Mesendoderm (in vitro differentiated cells): ENCODE data around the gene BZW1.

Experiments used
- DNase-seq: peaks from one replicate; pipeline ENCODE4 v3.0.0; 2013
- H2AK5ac ChIP-seq: 2 replicates; pipeline ENCODE4 v1.6.1; 2013; ENCODE audit warnings: low read length, inconsistent platforms
- H2BK120ac ChIP-seq: 2 replicates; pipeline ENCODE4 v1.6.1; 2013; ENCODE audit warnings: low read depth, mild to moderate bottlenecking, low read length, moderate library complexity, mixed read lengths
- H2BK15ac ChIP-seq: replicated peaks from 2 replicates; pipeline ENCODE4 v1.6.1; 2013; ENCODE audit warnings: low read depth, mild to moderate bottlenecking, moderate library complexity
- H2BK5ac ChIP-seq: 2 replicates; pipeline ENCODE4 v1.6.1; 2013; ENCODE audit warnings: low read length, inconsistent platforms
- H3K18ac ChIP-seq: 2 replicates; pipeline ENCODE4 v1.6.1; 2013; ENCODE audit warnings: mild to moderate bottlenecking, low read length, mixed read lengths
- H3K23ac ChIP-seq: one replicate; pipeline ENCODE4 v1.6.1; 2013; ENCODE audit warnings: low read length
- H3K27ac ChIP-seq: 2 replicates; pipeline ENCODE4 v1.5.1; 2013; ENCODE audit warnings: low read depth, mild to moderate bottlenecking, inconsistent platforms, low read length, moderate library complexity
- H3K27me3 ChIP-seq: 2 replicates; pipeline ENCODE4 v1.6.1; 2013; ENCODE audit warnings: low read length, control low read depth, mild to moderate bottlenecking, inconsistent platforms; ENCODE audit not compliant: insufficient read depth, poor library complexity
- H3K36me3 ChIP-seq: 2 replicates; pipeline ENCODE4 v1.6.1; 2013; ENCODE audit warnings: low read length, inconsistent platforms; ENCODE audit not compliant: control insufficient read depth, insufficient read depth
- H3K4ac ChIP-seq: one replicate; pipeline ENCODE4 v1.6.1; 2013; ENCODE audit warnings: low read depth, mild to moderate bottlenecking, low read length, moderate library complexity
- H3K4me1 ChIP-seq: 2 replicates; pipeline ENCODE4 v1.6.1; 2013; ENCODE audit warnings: low read depth, low read length, inconsistent platforms; ENCODE audit not compliant: control insufficient read depth
- H3K4me2 ChIP-seq: 2 replicates; pipeline ENCODE4 v1.6.1; 2013; ENCODE audit warnings: low read length
- H3K4me3 ChIP-seq: 2 replicates; pipeline ENCODE4 v1.5.1; 2013; ENCODE audit warnings: mild to moderate bottlenecking, low read length
- H3K56ac ChIP-seq: one replicate; pipeline ENCODE4 v1.6.1; 2013; ENCODE audit warnings: low read length
- H3K79me1 ChIP-seq: 2 replicates; pipeline ENCODE4 v1.6.1; 2013; ENCODE audit warnings: low read length, inconsistent platforms
- H3K79me2 ChIP-seq: 2 replicates; pipeline ENCODE4 v1.6.1; 2013; ENCODE audit warnings: mild to moderate bottlenecking, low read length; ENCODE audit not compliant: control insufficient read depth, insufficient read depth
- H3K9ac ChIP-seq: 2 replicates; pipeline ENCODE4 v1.6.1; 2013; ENCODE audit warnings: low read length, inconsistent platforms
- H4K5ac ChIP-seq: one replicate; pipeline ENCODE4 v1.6.1; 2013; ENCODE audit warnings: low read length
- H4K8ac ChIP-seq: one replicate; pipeline ENCODE4 v1.6.1; 2013; ENCODE audit warnings: low read depth, mild to moderate bottlenecking, control low read depth, low read length, moderate library complexity
- WGBS: extraction: QIAGEN DNeasy Blood & Tissue Kit; methylation state at CpG from one replicate; pipeline ENCODE4 v1.1.7; 2013; ENCODE audit warnings: low lambda C conversion rate, missing lambda C conversion rate; ENCODE audit not compliant: insufficient coverage; ENCODE audit errors: extremely low coverage; 5-methylcytosine and 5-hydroxymethylcytosine counted together

Gene BZW1

GRCh38 chr2:200851398-200852248 is 39.9 kb downstream of the BZW1 start:
- no peak overlapping the region for H3K18ac ChIP-seq
- no peak overlapping the region for H3K4ac ChIP-seq
- no peak overlapping the region for H2BK5ac ChIP-seq
- no peaks in the 10 kb centered on the region for H3K4me1 ChIP-seq
- H4K8ac ChIP-seq = no peak overlapping the region
- H3K79me2 ChIP-seq = no peaks in the 10 kb centered on the region
- H3K9ac ChIP-seq = no peak overlapping the region
- no peak for DNase-seq
- no peaks in the 10 kb centered on the region for H3K79me1 ChIP-seq
- H2AK5ac ChIP-seq = no peak overlapping the region
- H3K27ac ChIP-seq = no peak overlapping the region
- no peaks in the 10 kb centered on the region for H3K27me3 ChIP-seq
- no CpG with 5 or more reads among the region's 6 CpGs for WGBS
- H3K23ac ChIP-seq = no peak overlapping the region
- no peak overlapping the region for H4K5ac ChIP-seq
- no peak overlapping the region for H3K4me3 ChIP-seq
- H2BK120ac ChIP-seq = no peak overlapping the region
- H2BK15ac ChIP-seq = no peak overlapping the region
- H3K4me2 ChIP-seq = no peak overlapping the region
- H3K56ac ChIP-seq = no peak overlapping the region
- peaks cover 5% of the 10 kb centered on the region for H3K36me3 ChIP-seq

- H4K8ac ChIP-seq = no peak overlapping the region
- H4K5ac ChIP-seq = no peak overlapping the region
- no peak overlapping the region for H2BK5ac ChIP-seq
- no peaks in the 10 kb centered on the region for H3K79me2 ChIP-seq
- H2BK120ac ChIP-seq = no peak overlapping the region
- no peak overlapping the region for H3K4me2 ChIP-seq
- H2BK15ac ChIP-seq = no peak overlapping the region
- no peak overlapping the region for H3K27ac ChIP-seq
- no peak overlapping the region for H3K9ac ChIP-seq
- H3K18ac ChIP-seq = no peak overlapping the region
- H3K56ac ChIP-seq = no peak overlapping the region
- no peaks in the 10 kb centered on the region for H3K79me1 ChIP-seq
- no peak overlapping the region for H2AK5ac ChIP-seq
- no peak overlapping the region for H3K23ac ChIP-seq
- WGBS = no CpG with 5 or more reads among the region's 2 CpGs
- no peak overlapping the region for H3K4ac ChIP-seq
- no peaks in the 10 kb centered on the region for H3K4me1 ChIP-seq
- no peak overlapping the region for H3K4me3 ChIP-seq
- DNase-seq = no peak
- no peaks in the 10 kb centered on the region for H3K27me3 ChIP-seq
- H3K36me3 ChIP-seq = peaks cover 5% of the 10 kb centered on the region
Measured at GRCh38 chr2:200852605-200853004, 40.9 kb downstream of the BZW1 start.

- Histone ChIP-seq H3K23ac (no peak overlapping the region), H3K36me3 (no peaks in the 10 kb centered on the region), H4K8ac (no peak overlapping the region), H3K4me1 (peaks cover 2% of the 10 kb centered on the region), H3K18ac (no peak overlapping the region), H2BK120ac (no peak overlapping the region), H2BK15ac (no peak overlapping the region), H3K4me3 (no peak overlapping the region), H3K79me1 (no peaks in the 10 kb centered on the region), H3K27me3 (no peaks in the 10 kb centered on the region), H3K27ac (no peak overlapping the region), H2AK5ac (no peak overlapping the region), H3K4ac (no peak overlapping the region), H2BK5ac (no peak overlapping the region), H3K9ac (no peak overlapping the region), H4K5ac (no peak overlapping the region), H3K79me2 (peaks cover 13% of the 10 kb centered on the region), H3K4me2 (no peak overlapping the region), H3K56ac (no peak overlapping the region)
- WGBS = no CpG with 5 or more reads among the region's 8 CpGs
- DNase-seq = no peak
Measured at GRCh38 chr2:200856806-200857205, 45.1 kb downstream of the BZW1 start.

- Histone ChIP-seq H3K4me3 (no peak overlapping the region), H3K4ac (no peak overlapping the region), H3K79me1 (peaks cover 3% of the 10 kb centered on the region), H3K36me3 (no peaks in the 10 kb centered on the region), H3K79me2 (peaks cover 33% of the 10 kb centered on the region), H3K23ac (no peak overlapping the region), H2BK5ac (no peak overlapping the region), H2BK120ac (no peak overlapping the region), H2AK5ac (no peak overlapping the region), H3K27ac (no peak overlapping the region), H4K8ac (no peak overlapping the region), H3K4me2 (no peak overlapping the region), H3K18ac (no peak overlapping the region), H3K9ac (no peak overlapping the region), H3K56ac (no peak overlapping the region), H3K4me1 (peaks cover 2% of the 10 kb centered on the region), H4K5ac (no peak overlapping the region), H3K27me3 (no peaks in the 10 kb centered on the region), H2BK15ac (no peak overlapping the region)
- peak; percentile 21 for DNase-seq
- no CpG with 5 or more reads among the region's 12 CpGs for WGBS
Measured at GRCh38 chr2:200860092-200860795, 48.5 kb downstream of the BZW1 start.

- Histone ChIP-seq H2BK120ac (no peak overlapping the region), H4K5ac (no peak overlapping the region), H3K27me3 (no peaks in the 10 kb centered on the region), H3K79me1 (peaks cover 3% of the 10 kb centered on the region), H2BK5ac (no peak overlapping the region), H3K4me2 (peak overlapping the region; percentile 32), H3K23ac (no peak overlapping the region), H3K36me3 (no peaks in the 10 kb centered on the region), H3K27ac (no peak overlapping the region), H3K79me2 (peaks cover 33% of the 10 kb centered on the region), H3K9ac (peak overlapping the region; percentile 46), H3K4ac (no peak overlapping the region), H3K18ac (no peak overlapping the region), H2AK5ac (no peak overlapping the region), H3K4me1 (peaks cover 2% of the 10 kb centered on the region), H4K8ac (no peak overlapping the region), H2BK15ac (no peak overlapping the region), H3K4me3 (no peak overlapping the region), H3K56ac (peak overlapping the region; percentile 26)
- DNase-seq = no peak
- no CpG with 5 or more reads among the region's 4 CpGs for WGBS
Measured at GRCh38 chr2:200861617-200862155, 50.0 kb downstream of the BZW1 start.
